Loucy (cell line): ENCODE results near the gene MACF1.

Experiments
- H2AFZ ChIP-seq: fragments of 200-600 bp; sonication (generic); 2 replicates; pipeline ENCODE4 v1.6.0; 2016; ENCODE audit warnings: antibody characterized with exemption, mild to moderate bottlenecking, low read length, moderate library complexity
- H3F3A ChIP-seq: fragments of 200-600 bp; 2 replicates; pipeline ENCODE4 v1.6.0; 2016; ENCODE audit warnings: antibody characterized with exemption, low read depth, mild to moderate bottlenecking
- H3K27me3 ChIP-seq: fragments of 200-600 bp; sonication (generic); 2 replicates; pipeline ENCODE4 v1.6.1; 2014; ENCODE audit warnings: low read length, mild to moderate bottlenecking; ENCODE audit not compliant: insufficient read depth, poor library complexity, severe bottlenecking
- H3K36me3 ChIP-seq: fragments of 200-600 bp; sonication (generic); 2 replicates; pipeline ENCODE4 v1.6.1; 2016; ENCODE audit warnings: low read length; ENCODE audit not compliant: insufficient read depth
- H3K4me1 ChIP-seq: fragments of 200-600 bp; sonication (generic); 2 replicates; pipeline ENCODE4 v1.5.1; 2014; ENCODE audit warnings: low read length, mild to moderate bottlenecking; ENCODE audit not compliant: insufficient read depth, poor library complexity, severe bottlenecking
- H3K4me2 ChIP-seq: fragments of 200-600 bp; sonication (generic); 2 replicates; pipeline ENCODE4 v1.6.0; 2014; ENCODE audit warnings: antibody characterized with exemption, low read length, low read depth, mild to moderate bottlenecking; ENCODE audit not compliant: poor library complexity, severe bottlenecking
- H3K4me3 ChIP-seq: fragments of 200-600 bp; sonication (generic); 2 replicates; pipeline ENCODE4 v1.5.1; 2014; ENCODE audit warnings: low read length, mild to moderate bottlenecking, mixed read lengths; ENCODE audit not compliant: poor library complexity, severe bottlenecking
- H3K79me2 ChIP-seq: fragments of 200-600 bp; sonication (generic); 2 replicates; pipeline ENCODE4 v1.6.1; 2014; ENCODE audit warnings: low read length; ENCODE audit not compliant: insufficient read depth
- H3K9ac ChIP-seq: fragments of 200-600 bp; sonication (generic); 2 replicates; pipeline ENCODE4 v1.6.0; 2014; ENCODE audit warnings: mild to moderate bottlenecking, low read depth, low read length, moderate library complexity; ENCODE audit not compliant: poor library complexity, severe bottlenecking
- H3K9me2 ChIP-seq: fragments of 200-600 bp; sonication (generic); replicated peaks from 2 replicates; pipeline ENCODE4 v1.6.1; 2016; ENCODE audit warnings: low read depth, low read length, mixed read lengths
- H3K9me3 ChIP-seq: fragments of 200-600 bp; sonication (generic); 2 replicates; pipeline ENCODE4 v1.6.1; 2014; ENCODE audit warnings: mild to moderate bottlenecking, antibody characterized with exemption, low read length, low read depth; ENCODE audit not compliant: insufficient read depth
- H4K20me1 ChIP-seq: fragments of 200-600 bp; sonication (generic); 2 replicates; pipeline ENCODE4 v1.6.0; 2014; ENCODE audit warnings: antibody characterized with exemption, low read length, mild to moderate bottlenecking; ENCODE audit not compliant: insufficient read depth, poor library complexity, severe bottlenecking
- EZH2phosphoT487 ChIP-seq: fragments of 200-600 bp; IDR thresholded peaks from 2 replicates; pipeline ENCODE4 v1.6.1; 2018; ENCODE audit warnings: antibody characterized with exemption, mild to moderate bottlenecking, moderate library complexity, borderline replicate concordance
- TF ChIP-seq, protein P1 (sequence below): fragments of 200-600 bp; sonication (generic); conservative IDR thresholded peaks from 2 replicates; pipeline ENCODE4 v1.5.1; 2014; ENCODE audit warnings: mild to moderate bottlenecking, antibody characterized with exemption, low read length

The MACF1 gene

DNA sequence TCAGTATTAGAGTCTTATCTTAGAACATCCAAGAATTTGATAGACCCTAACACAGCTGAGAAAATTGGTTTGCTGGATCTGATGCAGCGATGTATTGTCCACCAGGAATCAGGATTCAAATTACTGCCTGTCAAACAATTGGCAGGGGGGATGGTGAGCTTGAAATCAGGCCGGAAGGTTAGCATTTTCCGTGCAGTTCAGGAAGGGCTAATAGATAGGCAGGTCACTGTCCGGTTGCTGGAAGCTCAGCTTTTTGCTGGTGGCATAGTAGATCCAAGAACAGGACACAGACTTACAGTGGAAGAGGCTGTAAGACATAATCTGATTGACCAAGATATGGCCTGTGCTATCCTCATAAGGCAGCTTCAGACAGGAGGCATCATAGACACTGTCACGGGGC, 127.2 kb downstream of the MACF1 start:
- Histone ChIP-seq H3K9me3 (no peaks in the 10 kb centered on the region), H3K9ac (no peak overlapping the region), H4K20me1 (no peaks in the 10 kb centered on the region), H3K36me3 (peaks cover 99% of the 10 kb centered on the region), H3K4me1 (no peaks in the 10 kb centered on the region), H3F3A (no peaks in the 10 kb centered on the region), H3K27me3 (no peaks in the 10 kb centered on the region), H3K9me2 (no peaks in the 10 kb centered on the region), H3K4me3 (no peak overlapping the region), H2AFZ (no peak overlapping the region), H3K79me2 (no peaks in the 10 kb centered on the region), H3K4me2 (no peak overlapping the region)
- TF ChIP-seq, protein P1, sequence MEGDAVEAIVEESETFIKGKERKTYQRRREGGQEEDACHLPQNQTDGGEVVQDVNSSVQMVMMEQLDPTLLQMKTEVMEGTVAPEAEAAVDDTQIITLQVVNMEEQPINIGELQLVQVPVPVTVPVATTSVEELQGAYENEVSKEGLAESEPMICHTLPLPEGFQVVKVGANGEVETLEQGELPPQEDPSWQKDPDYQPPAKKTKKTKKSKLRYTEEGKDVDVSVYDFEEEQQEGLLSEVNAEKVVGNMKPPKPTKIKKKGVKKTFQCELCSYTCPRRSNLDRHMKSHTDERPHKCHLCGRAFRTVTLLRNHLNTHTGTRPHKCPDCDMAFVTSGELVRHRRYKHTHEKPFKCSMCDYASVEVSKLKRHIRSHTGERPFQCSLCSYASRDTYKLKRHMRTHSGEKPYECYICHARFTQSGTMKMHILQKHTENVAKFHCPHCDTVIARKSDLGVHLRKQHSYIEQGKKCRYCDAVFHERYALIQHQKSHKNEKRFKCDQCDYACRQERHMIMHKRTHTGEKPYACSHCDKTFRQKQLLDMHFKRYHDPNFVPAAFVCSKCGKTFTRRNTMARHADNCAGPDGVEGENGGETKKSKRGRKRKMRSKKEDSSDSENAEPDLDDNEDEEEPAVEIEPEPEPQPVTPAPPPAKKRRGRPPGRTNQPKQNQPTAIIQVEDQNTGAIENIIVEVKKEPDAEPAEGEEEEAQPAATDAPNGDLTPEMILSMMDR: no peak
- TF ChIP-seq EZH2phosphoT487: no peak

DNA sequence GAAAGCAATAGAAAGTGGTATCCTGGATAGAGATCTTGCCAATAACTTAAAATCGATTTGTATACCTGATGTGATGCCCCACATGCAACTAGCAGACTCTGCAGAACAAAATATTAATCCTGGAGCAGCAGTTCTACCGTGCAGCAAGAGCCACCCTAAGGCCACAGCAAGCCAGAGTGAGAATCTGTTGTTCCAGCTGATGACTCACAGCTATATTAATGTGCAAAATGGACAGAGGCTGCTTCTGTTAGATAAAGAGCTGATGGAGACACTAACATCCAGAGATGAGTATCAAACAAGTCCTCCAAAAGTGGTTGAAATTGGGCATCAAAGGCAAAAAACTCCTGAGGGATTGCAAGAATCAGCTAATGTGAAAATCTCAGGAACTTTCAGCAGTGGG, 127.8 kb downstream of the MACF1 start:
- H3K36me3 ChIP-seq: peaks cover 100% of the 10 kb centered on the region
- no peaks in the 10 kb centered on the region for H3K79me2 ChIP-seq
- H3K27me3 ChIP-seq: no peaks in the 10 kb centered on the region
- no peaks in the 10 kb centered on the region for H3K4me1 ChIP-seq
- H3K4me2 ChIP-seq: no peak overlapping the region
- TF ChIP-seq EZH2phosphoT487: no peak
- TF ChIP-seq, protein P1: no peak
- no peaks in the 10 kb centered on the region for H3K9me2 ChIP-seq
- H3F3A ChIP-seq: no peaks in the 10 kb centered on the region
- no peaks in the 10 kb centered on the region for H4K20me1 ChIP-seq
- no peak overlapping the region for H3K4me3 ChIP-seq
- H3K9ac ChIP-seq: no peak overlapping the region
- no peaks in the 10 kb centered on the region for H3K9me3 ChIP-seq
- no peak overlapping the region for H2AFZ ChIP-seq

DNA sequence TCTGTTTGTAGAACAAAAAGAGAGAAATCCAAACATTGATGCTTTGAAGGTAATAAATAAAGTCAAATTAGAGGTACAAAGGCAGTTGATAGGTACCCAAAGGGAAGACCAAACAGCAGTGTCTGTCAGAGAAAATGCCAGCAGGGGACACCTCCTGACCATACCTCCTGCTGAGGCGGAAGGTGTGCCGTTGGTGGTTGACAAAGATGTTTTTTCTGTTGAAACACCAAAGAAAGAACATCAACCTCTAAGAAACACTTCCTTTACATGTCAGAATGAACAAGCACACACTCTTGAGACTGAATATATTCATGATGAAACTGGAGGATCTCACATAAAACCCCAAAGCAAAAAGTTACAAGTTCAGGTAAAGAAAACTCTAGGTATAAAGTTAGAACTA, 128.3 kb downstream of the MACF1 start:
- Histone ChIP-seq H3K79me2 (no peaks in the 10 kb centered on the region), H3K36me3 (peaks cover 97% of the 10 kb centered on the region), H4K20me1 (no peaks in the 10 kb centered on the region), H3K4me2 (no peak overlapping the region), H3K9me2 (no peaks in the 10 kb centered on the region), H3K27me3 (no peaks in the 10 kb centered on the region), H3K9ac (no peak overlapping the region), H3F3A (no peaks in the 10 kb centered on the region), H3K9me3 (no peaks in the 10 kb centered on the region), H3K4me1 (no peaks in the 10 kb centered on the region), H2AFZ (no peak overlapping the region), H3K4me3 (no peak overlapping the region)
- TF ChIP-seq, protein P1: no peak
- no peak for TF ChIP-seq EZH2phosphoT487
